GM21576 (cell line): Measurements from ENCODE around the gene TOP2B.
A peak's percentile ranks its signal among the peaks of the same experiment; 100 is the strongest.

ENCODE experiments used
- ATAC-seq: cut with Tn5 transposase; IDR thresholded peaks from one replicate; pipeline ENCODE4 v1.9.1; 2021; ENCODE audit warnings: mild to moderate bottlenecking, moderate library complexity; ENCODE audit not compliant: unreplicated experiment

Gene TOP2B

GRCh38 chr3:25678581-25678980 is 13.9 kb upstream of the TOP2B start:
- no peak for ATAC-seq

GRCh38 chr3:25677121-25677520 is 12.4 kb upstream of the TOP2B start:
- no peak for ATAC-seq

- ATAC-seq: no peak
Observed at GRCh38 chr3:25674670-25675069, 10.0 kb upstream of the TOP2B start.

- ATAC-seq: no peak
Observed at GRCh38 chr3:25673738-25674298, 9.1 kb upstream of the TOP2B start.

GRCh38 chr3:25665315-25666280 is 891 bp upstream of the TOP2B start:
- ATAC-seq: peak; percentile 35

- peak; percentile 21 for ATAC-seq
Observed at GRCh38 chr3:25663869-25664811, 567 bp downstream of the TOP2B start.

- peak; percentile 13 for ATAC-seq
Observed at GRCh38 chr3:25663347-25663868, 1.3 kb downstream of the TOP2B start.

- ATAC-seq: no peak
Observed at GRCh38 chr3:25662736-25663320, 1.9 kb downstream of the TOP2B start.

GRCh38 chr3:25661694-25662437 is 2.8 kb downstream of the TOP2B start:
- ATAC-seq: no peak

- ATAC-seq: no peak
Observed at GRCh38 chr3:25658836-25659235, 5.9 kb downstream of the TOP2B start.

- ATAC-seq: no peak
Observed at GRCh38 chr3:25657293-25657692, 7.4 kb downstream of the TOP2B start.

- ATAC-seq: no peak
Observed at GRCh38 chr3:25655659-25656058, 9.0 kb downstream of the TOP2B start.

- ATAC-seq: no peak
Observed at GRCh38 chr3:25654576-25654975, 10.1 kb downstream of the TOP2B start.

GRCh38 chr3:25653322-25653721 is 11.4 kb downstream of the TOP2B start:
- ATAC-seq: no peak

GRCh38 chr3:25652921-25653320 is 11.8 kb downstream of the TOP2B start:
- no peak for ATAC-seq

- no peak for ATAC-seq
Observed at GRCh38 chr3:25648925-25649830, 15.5 kb downstream of the TOP2B start.

- ATAC-seq: peak; percentile 94
Observed at GRCh38 chr3:25648107-25648535, 16.6 kb downstream of the TOP2B start.

- ATAC-seq: no peak
Observed at GRCh38 chr3:25635038-25635437, 29.7 kb downstream of the TOP2B start.

- ATAC-seq: peak; percentile 44
Observed at GRCh38 chr3:25633919-25634318, 30.8 kb downstream of the TOP2B start.
